HG03520 (cell line): ENCODE data around the gene CENPV.
"Not testable (repeated sequence)": the region's sequence is repeated elsewhere in the genome, so short reads cannot be mapped to it uniquely, and the experiment has no call there.

Experiments used
- ATAC-seq: cut with Tn5 transposase; IDR thresholded peaks from one replicate; pipeline ENCODE4 v1.9.1; 2021; ENCODE audit warnings: mild to moderate bottlenecking, moderate library complexity; ENCODE audit not compliant: unreplicated experiment

The CENPV gene

GRCh38 chr17:16314859-16315258, 38.4 kb downstream of the CENPV start:
- no peak for ATAC-seq

- ATAC-seq = no peak
These were observed 39.1 kb downstream of the CENPV start for GRCh38 chr17:16314189-16314588.

- ATAC-seq = no peak
These were observed 39.9 kb downstream of the CENPV start for GRCh38 chr17:16313139-16314090.

GRCh38 chr17:16312061-16312460, 41.2 kb downstream of the CENPV start:
- not testable (repeated sequence) for ATAC-seq

GRCh38 chr17:16306211-16306610, 47.1 kb downstream of the CENPV start:
- no peak for ATAC-seq

GRCh38 chr17:16304830-16305229, 48.4 kb downstream of the CENPV start:
- no peak for ATAC-seq

GRCh38 chr17:16302856-16303255, 50.4 kb downstream of the CENPV start:
- no peak for ATAC-seq

GRCh38 chr17:16301963-16302855, 51.1 kb downstream of the CENPV start:
- no peak for ATAC-seq

- ATAC-seq = no peak
These were observed 52.7 kb downstream of the CENPV start for GRCh38 chr17:16300554-16300953.

GRCh38 chr17:16298140-16298662, 55.1 kb downstream of the CENPV start:
- no peak for ATAC-seq

- ATAC-seq = no peak
These were observed 55.7 kb downstream of the CENPV start for GRCh38 chr17:16297367-16298139.

- ATAC-seq = not testable (repeated sequence)
These were observed 57.2 kb downstream of the CENPV start for GRCh38 chr17:16296072-16296471.

- ATAC-seq = no peak
These were observed 58.7 kb downstream of the CENPV start for GRCh38 chr17:16294560-16294959.

GRCh38 chr17:16293931-16294330, 59.3 kb downstream of the CENPV start:
- no peak for ATAC-seq
